ENCODE results near the gene LY86.

The LY86 gene

GRCh38 chr6:6588924-6589709, 597 bp downstream of the LY86 start:
- no peak for DNase-seq (ENCODE audit: low read depth)
- no peak overlapping the region for H3K4me3 ChIP-seq (ENCODE audit: low read length)
- no peak for TF ChIP-seq CTCF (conservative IDR thresholded peaks at IDR 0.05; ENCODE audit: low read depth, low read length)

- no peak for TF ChIP-seq CTCF (conservative IDR thresholded peaks at IDR 0.05; ENCODE audit: low read depth, low read length)
- DNase-seq (ENCODE audit: low read depth): no peak
- no peak overlapping the region for H3K4me3 ChIP-seq (ENCODE audit: low read length)
Measured at GRCh38 chr6:6590530-6590929, 2.0 kb downstream of the LY86 start.

- TF ChIP-seq CTCF (conservative IDR thresholded peaks at IDR 0.05; ENCODE audit: low read depth, low read length): no peak
- DNase-seq (ENCODE audit: low read depth): no peak
- H3K4me3 ChIP-seq (ENCODE audit: low read length): no peak overlapping the region
Measured at GRCh38 chr6:6591778-6592465, 3.4 kb downstream of the LY86 start.

GRCh38 chr6:6592826-6593475, 4.4 kb downstream of the LY86 start:
- TF ChIP-seq CTCF (conservative IDR thresholded peaks at IDR 0.05; ENCODE audit: low read depth, low read length): no peak
- no peak for DNase-seq (ENCODE audit: low read depth)
- H3K4me3 ChIP-seq (ENCODE audit: low read length): no peak overlapping the region

GRCh38 chr6:6593867-6594468, 5.4 kb downstream of the LY86 start:
- peak; percentile 11 for DNase-seq (ENCODE audit: low read depth)
- no peak for TF ChIP-seq CTCF (conservative IDR thresholded peaks at IDR 0.05; ENCODE audit: low read depth, low read length)
- H3K4me3 ChIP-seq (ENCODE audit: low read length): no peak overlapping the region

GRCh38 chr6:6595025-6595424, 6.5 kb downstream of the LY86 start:
- no peak for TF ChIP-seq CTCF (conservative IDR thresholded peaks at IDR 0.05; ENCODE audit: low read depth, low read length)
- DNase-seq (ENCODE audit: low read depth): no peak
- H3K4me3 ChIP-seq (ENCODE audit: low read length): no peak overlapping the region

Measured in retinal pigment epithelial cell (primary cell).